Testis (tissue), 3 donors: ENCODE data around the gene MAPK8IP3. TPM values are rescaled to one million over a fixed set of nuclear protein-coding genes. Genes with fewer than 3 reads are reported as not detected.

Source experiments
- DNase-seq: peaks from one replicate; pipeline ENCODE4 v3.0.0-alpha.2; 2019
- H3K27ac ChIP-seq, 2 donors: fragments of 200-600 bp; sonication (generic); one replicate each; pipeline ENCODE4 v1.5.1; 2019
- H3K27me3 ChIP-seq: fragments of 200-600 bp; sonication (generic); one replicate; pipeline ENCODE4 v1.5.1; 2019
- H3K36me3 ChIP-seq: fragments of 200-600 bp; sonication (generic); one replicate; pipeline ENCODE4 v1.5.1; 2017; ENCODE audit warnings: low read depth; ENCODE audit errors: missing control alignments
- H3K4me1 ChIP-seq: fragments of 200-600 bp; sonication (generic); one replicate; pipeline ENCODE4 v1.5.1; 2019
- H3K4me3 ChIP-seq, 2 donors: fragments of 200-600 bp; sonication (generic); one replicate each; pipeline ENCODE4 v1.5.1; 2017 to 2019
- H3K9me3 ChIP-seq: fragments of 200-600 bp; sonication (generic); one replicate; pipeline ENCODE4 v1.5.1; 2017
- CTCF ChIP-seq, 3 experiments: fragments of 450-650 bp in 2 of 3; fragments of 200-600 bp in 1 of 3; sonication (generic) in 1 of 3; IDR thresholded peaks; one replicate each; pipeline ENCODE4 v1.5.1; 2016 to 2019; ENCODE audit warnings: antibody characterized with exemption in 3 of 3, mild to moderate bottlenecking in 2 of 3, moderate library complexity in 1 of 3
- POLR2A ChIP-seq: fragments of 450-650 bp; IDR thresholded peaks from one replicate; pipeline ENCODE4 v1.6.1; 2017; ENCODE audit warnings: antibody characterized with exemption, mild to moderate bottlenecking, moderate library complexity
- WGBS, 2 donors: methylation state at CpG; one replicate each; pipeline ENCODE4 v1.1.5; 2018; 5-methylcytosine and 5-hydroxymethylcytosine counted together
- intact Hi-C: fragments of 100-400 bp; cut with DNase I; formaldehyde crosslinking; loops from one replicate; pipeline ENCODE4 v1.15.1; 2023; ENCODE audit warnings: low total_unique reads
- polyA plus RNA-seq: library from polyadenylated mRNA; stranded (reverse); fragments of 350-450 nt; fragmentation: Illumina TruSeq; extraction: RNeasy Lipid Tissue Mini Kit (QIAGEN cat#74804); gene quantifications from one replicate; pipeline ENCODE4 v1.2.3, GENCODE V29; 2014; ENCODE audit warnings: low read depth, low replicate concordance; ENCODE audit not compliant: insufficient read depth
- total RNA-seq, 2 donors: library from RNA; depleted of rRNA; stranded (reverse); fragments of >200 nt; gene quantifications; one replicate each; pipeline ENCODE4 v1.2.3, GENCODE V29; 2016

The MAPK8IP3 gene
- total and polyA plus RNA-seq, 3 donors from 2014 or later = 52.7 to 154 (median 128) TPM

GRCh38 chr16:1691276-1691675, 14.7 kb upstream of the MAPK8IP3 start:
- no peak overlapping the region for H3K4me3 ChIP-seq
- H3K9me3 ChIP-seq = no peaks in the 10 kb centered on the region
- H3K27ac ChIP-seq = no peak overlapping the region
- H3K36me3 ChIP-seq = no peaks in the 10 kb centered on the region
- TF ChIP-seq CTCF (IDR thresholded peaks at IDR 0.05) = no peak
- TF ChIP-seq POLR2A = no peak
- intact Hi-C loops = no loop called here
- no peak for DNase-seq
- no peaks in the 10 kb centered on the region for H3K4me1 ChIP-seq
- H3K27me3 ChIP-seq = no peaks in the 10 kb centered on the region

- intact Hi-C loops = no loop called here
- no peak for DNase-seq
- TF ChIP-seq POLR2A (no peak), CTCF (IDR thresholded peaks at IDR 0.05) (no peak)
- H3K4me3 ChIP-seq = no peak overlapping the region
- no peak overlapping the region for H3K27ac ChIP-seq
- H3K27me3 ChIP-seq = no peaks in the 10 kb centered on the region
- H3K4me1 ChIP-seq = no peaks in the 10 kb centered on the region
- 94 to 97% methylated on average over 21 of the region's 21 CpGs for WGBS, 2 donors
- H3K9me3 ChIP-seq = no peaks in the 10 kb centered on the region
- H3K36me3 ChIP-seq = no peaks in the 10 kb centered on the region
Observed at GRCh38 chr16:1691956-1692355, 14.0 kb upstream of the MAPK8IP3 start.

GRCh38 chr16:1696863-1697262, 9.1 kb upstream of the MAPK8IP3 start:
- WGBS, 2 donors = 95 to 96% methylated on average over 5 of the region's 5 CpGs

GRCh38 chr16:1698680-1699079, 7.3 kb upstream of the MAPK8IP3 start:
- Histone ChIP-seq H3K4me3 (no peak overlapping the region), H3K4me1 (no peaks in the 10 kb centered on the region), H3K36me3 (no peaks in the 10 kb centered on the region), H3K9me3 (no peaks in the 10 kb centered on the region), H3K27ac (no peak overlapping the region), H3K27me3 (no peaks in the 10 kb centered on the region)
- WGBS, 2 donors = 71 to 75% methylated on average over 10 of the region's 10 CpGs
- intact Hi-C loops = no loop called here
- no peak for DNase-seq
- no peak for TF ChIP-seq POLR2A
- no peak for TF ChIP-seq CTCF (IDR thresholded peaks at IDR 0.05)

More at GRCh38 chr16:1696863-1697262, 9.1 kb upstream of the MAPK8IP3 start:
- no peaks in the 10 kb centered on the region for H3K27me3 ChIP-seq
- no peak overlapping the region for H3K27ac ChIP-seq
- intact Hi-C loops = no loop called here
- no peaks in the 10 kb centered on the region for H3K9me3 ChIP-seq
- no peak for TF ChIP-seq CTCF (IDR thresholded peaks at IDR 0.05)
- TF ChIP-seq POLR2A = no peak
- no peak for DNase-seq
- H3K36me3 ChIP-seq = no peaks in the 10 kb centered on the region
- no peak overlapping the region for H3K4me3 ChIP-seq
- H3K4me1 ChIP-seq = no peaks in the 10 kb centered on the region

- no peak for TF ChIP-seq POLR2A
- no peak for TF ChIP-seq CTCF (IDR thresholded peaks at IDR 0.05)
- intact Hi-C loops = no loop called here
- H3K27me3 ChIP-seq = no peaks in the 10 kb centered on the region
- 96% methylated on average over 3 of the region's 3 CpGs for WGBS, 2 donors
- H3K4me1 ChIP-seq = peaks cover 6% of the 10 kb centered on the region
- no peaks in the 10 kb centered on the region for H3K9me3 ChIP-seq
- no peak for DNase-seq
- no peak overlapping the region for H3K4me3 ChIP-seq
- no peak overlapping the region for H3K27ac ChIP-seq
- H3K36me3 ChIP-seq = no peaks in the 10 kb centered on the region
Observed at GRCh38 chr16:1700246-1700645, 5.7 kb upstream of the MAPK8IP3 start.
